Esophagus squamous epithelium (tissue), 4 donors: ENCODE data around the gene ENOX1.

Source experiments
- POLR2A ChIP-seq, 4 donors: fragments of 450-650 bp; IDR thresholded peaks; one replicate each; pipeline ENCODE4 v1.6.1; 2017; ENCODE audit warnings: antibody characterized with exemption in 4 of 4, mild to moderate bottlenecking in 4 of 4, moderate library complexity in 3 of 4
- TF ChIP-seq, protein P1 (sequence below), 6 experiments: fragments of 450-650 bp in 4 of 6; fragments of 200-600 bp in 2 of 6; sonication (generic) in 2 of 6; IDR thresholded peaks; one replicate each; pipeline ENCODE4 v1.5.1; 2016 to 2019; ENCODE audit warnings: antibody characterized with exemption in 6 of 6, mild to moderate bottlenecking in 4 of 6, moderate library complexity in 4 of 6

DNA sequence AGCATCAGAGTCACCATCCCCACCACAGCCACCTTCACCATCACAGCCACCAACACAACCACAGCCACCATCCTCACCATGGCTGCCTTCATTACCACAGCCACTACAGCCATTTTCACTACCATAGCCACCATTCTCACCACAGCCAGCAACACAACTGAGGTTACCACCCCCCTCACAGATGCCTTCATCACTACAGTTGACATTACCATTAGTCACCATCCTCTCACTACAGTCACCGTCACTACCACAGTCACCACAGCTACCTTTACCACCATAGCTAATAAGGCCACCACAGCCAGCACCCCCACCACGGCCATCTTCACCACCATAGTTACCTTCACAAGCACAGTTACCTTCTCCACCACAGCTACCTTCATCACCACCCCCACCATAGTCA is 493.8 kb downstream of the ENOX1 start:
- TF ChIP-seq, protein P1, sequence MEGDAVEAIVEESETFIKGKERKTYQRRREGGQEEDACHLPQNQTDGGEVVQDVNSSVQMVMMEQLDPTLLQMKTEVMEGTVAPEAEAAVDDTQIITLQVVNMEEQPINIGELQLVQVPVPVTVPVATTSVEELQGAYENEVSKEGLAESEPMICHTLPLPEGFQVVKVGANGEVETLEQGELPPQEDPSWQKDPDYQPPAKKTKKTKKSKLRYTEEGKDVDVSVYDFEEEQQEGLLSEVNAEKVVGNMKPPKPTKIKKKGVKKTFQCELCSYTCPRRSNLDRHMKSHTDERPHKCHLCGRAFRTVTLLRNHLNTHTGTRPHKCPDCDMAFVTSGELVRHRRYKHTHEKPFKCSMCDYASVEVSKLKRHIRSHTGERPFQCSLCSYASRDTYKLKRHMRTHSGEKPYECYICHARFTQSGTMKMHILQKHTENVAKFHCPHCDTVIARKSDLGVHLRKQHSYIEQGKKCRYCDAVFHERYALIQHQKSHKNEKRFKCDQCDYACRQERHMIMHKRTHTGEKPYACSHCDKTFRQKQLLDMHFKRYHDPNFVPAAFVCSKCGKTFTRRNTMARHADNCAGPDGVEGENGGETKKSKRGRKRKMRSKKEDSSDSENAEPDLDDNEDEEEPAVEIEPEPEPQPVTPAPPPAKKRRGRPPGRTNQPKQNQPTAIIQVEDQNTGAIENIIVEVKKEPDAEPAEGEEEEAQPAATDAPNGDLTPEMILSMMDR (IDR thresholded peaks at IDR 0.05) = no peak
- TF ChIP-seq POLR2A (IDR thresholded peaks at IDR 0.05) = no peak
